GM12891 (cell line): ENCODE measurements around the gene C12orf75.

Experiments
- POLR2A ChIP-seq: IDR thresholded peaks from 2 replicates; pipeline ENCODE4 v1.6.1; 2011; ENCODE audit warnings: low read depth, low read length, control low read depth
- POLR2AphosphoS5 ChIP-seq: IDR thresholded peaks from 2 replicates; pipeline ENCODE4 v1.6.1; 2011; ENCODE audit warnings: low read depth, low read length, control low read depth
- TAF1 ChIP-seq: IDR thresholded peaks from 2 replicates; pipeline ENCODE4 v1.6.1; 2011; ENCODE audit warnings: low read depth, low read length, control low read depth

DNA sequence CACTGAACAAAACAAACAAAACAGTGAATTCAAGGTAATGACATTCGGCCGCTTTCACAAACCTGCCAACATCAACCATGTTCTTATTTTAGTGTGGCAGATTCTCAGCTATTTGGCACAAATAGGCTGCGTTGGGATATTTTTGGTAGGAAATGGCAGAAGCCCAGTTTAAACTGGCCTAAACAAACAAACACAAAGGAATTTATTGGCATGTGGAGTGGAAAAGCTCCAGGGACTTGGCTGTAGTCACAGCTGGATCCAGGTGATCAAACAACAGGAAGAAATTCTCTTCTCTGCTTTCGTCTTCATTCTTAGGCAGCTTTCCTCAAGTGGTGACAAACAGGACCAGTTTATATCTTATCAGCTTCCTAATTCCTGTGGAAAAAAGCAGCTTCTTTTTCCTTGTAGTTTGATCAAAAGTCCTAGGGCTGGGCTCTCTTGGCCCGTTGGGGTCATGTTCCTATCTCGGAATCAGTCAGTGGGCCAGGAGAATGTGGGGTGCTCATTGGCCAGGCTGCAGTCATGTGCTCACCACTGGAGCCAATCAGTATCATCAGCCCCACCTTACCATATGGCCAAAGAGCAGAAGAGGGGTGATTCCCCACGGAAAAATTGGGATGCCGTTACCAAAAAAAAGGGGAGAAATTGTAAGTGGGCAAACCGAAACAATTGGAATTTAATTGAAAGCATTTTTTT lies 22.6 kb downstream of the C12orf75 start:
- no peak for TF ChIP-seq POLR2AphosphoS5
- TF ChIP-seq POLR2A: no peak
- no peak for TF ChIP-seq TAF1
